SK-MEL-5 (cell line): Measurements from ENCODE around the gene CATSPERD. TPM values are rescaled to one million over a fixed set of nuclear protein-coding genes. Genes with fewer than 3 reads are reported as not detected.
A peak's percentile ranks its signal among the peaks of the same experiment; 100 is the strongest.

Source experiments
- DNase-seq: peaks from one replicate; pipeline ENCODE4 v3.0.0-alpha.2; 2016; ENCODE audit warnings: low read depth, low spot score
- in situ Hi-C: cut with HindIII; loops from 2 replicates; pipeline ENCODE4 v1.10.0; 2016; ENCODE audit warnings: low sequenced_read_pairs, high pct_unique_total_duplicates, low pct_unique_long_range_greater_than_20kb
- total RNA-seq: library from RNA; depleted of rRNA; stranded (reverse); fragments of >200 nt; shearing (Covaris generic); gene quantifications from 2 replicates; pipeline ENCODE4 v1.2.3, GENCODE V29; 2014

The CATSPERD gene
- total RNA-seq, 1 experiment from 2014 or later, result not detected

DNA sequence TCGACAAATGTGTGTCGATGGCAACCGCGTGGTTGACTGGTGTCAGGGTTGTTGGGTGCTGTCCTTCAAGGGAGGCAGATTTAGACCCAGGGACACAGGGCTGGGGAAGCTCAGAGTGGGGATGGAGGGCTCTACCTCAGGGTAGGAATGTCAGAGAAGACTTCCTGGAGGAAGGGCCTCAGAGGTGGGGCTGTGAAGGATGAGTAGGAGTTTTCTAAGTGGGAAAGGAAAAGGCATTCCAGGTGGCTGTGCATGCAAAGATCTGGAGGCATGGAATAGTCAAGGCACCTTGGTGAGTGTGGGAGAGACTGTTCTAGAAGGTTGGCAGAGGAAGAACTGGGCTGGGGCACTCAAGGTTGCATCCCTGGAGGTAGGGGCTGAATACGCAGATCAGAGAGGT is 86.5 kb downstream of the CATSPERD start:
- in situ Hi-C loops, result no loop called here
- no peak for DNase-seq

- DNase-seq, result no peak
- in situ Hi-C loops, result no loop called here
Measured at GRCh38 chr19:5808120-5808816, 87.8 kb downstream of the CATSPERD start.

- in situ Hi-C loops, result no loop called here
- DNase-seq, result no peak
Measured at GRCh38 chr19:5809053-5809452, 88.6 kb downstream of the CATSPERD start.

DNA sequence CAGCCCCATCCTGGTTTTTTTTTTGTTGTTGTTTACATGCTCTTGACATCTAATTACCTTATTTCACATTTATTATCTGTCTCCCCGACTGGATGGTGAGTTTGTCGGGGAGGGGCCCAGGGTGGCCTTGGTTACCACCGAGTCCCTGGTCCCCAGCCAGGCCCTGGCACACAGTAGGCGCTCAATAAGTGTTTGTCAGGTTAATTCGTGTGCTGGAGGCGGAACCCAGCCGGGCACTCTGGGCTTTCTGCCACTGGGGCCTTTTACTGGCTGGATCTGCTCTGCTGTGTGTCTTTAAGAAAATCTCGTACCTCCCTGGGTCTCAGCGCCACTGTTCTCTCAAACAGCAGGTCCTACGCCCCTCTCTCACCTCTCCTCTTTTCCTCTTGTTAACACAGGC is 89.0 kb downstream of the CATSPERD start:
- in situ Hi-C loops, result no loop called here
- no peak for DNase-seq

DNA sequence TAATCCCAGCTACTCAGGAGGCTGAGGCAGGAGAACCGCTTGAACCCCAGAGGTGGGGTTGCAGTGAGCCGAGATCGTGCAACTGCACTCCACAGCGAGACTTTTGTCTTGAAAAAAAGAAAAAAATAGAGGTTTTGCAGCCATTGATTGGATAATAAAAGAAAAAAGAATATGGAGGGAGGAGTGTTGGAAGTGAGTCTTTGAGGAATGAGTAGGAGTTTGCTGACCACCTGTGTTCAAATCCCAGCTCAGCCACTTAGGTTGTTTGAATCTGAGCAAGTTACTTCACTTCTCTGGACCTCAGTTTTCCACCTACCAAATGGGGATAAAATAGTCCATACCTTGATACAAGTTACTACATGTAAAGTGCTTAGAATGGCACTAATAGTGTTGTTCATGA is 90.7 kb downstream of the CATSPERD start:
- in situ Hi-C loops, result no loop called here

DNA sequence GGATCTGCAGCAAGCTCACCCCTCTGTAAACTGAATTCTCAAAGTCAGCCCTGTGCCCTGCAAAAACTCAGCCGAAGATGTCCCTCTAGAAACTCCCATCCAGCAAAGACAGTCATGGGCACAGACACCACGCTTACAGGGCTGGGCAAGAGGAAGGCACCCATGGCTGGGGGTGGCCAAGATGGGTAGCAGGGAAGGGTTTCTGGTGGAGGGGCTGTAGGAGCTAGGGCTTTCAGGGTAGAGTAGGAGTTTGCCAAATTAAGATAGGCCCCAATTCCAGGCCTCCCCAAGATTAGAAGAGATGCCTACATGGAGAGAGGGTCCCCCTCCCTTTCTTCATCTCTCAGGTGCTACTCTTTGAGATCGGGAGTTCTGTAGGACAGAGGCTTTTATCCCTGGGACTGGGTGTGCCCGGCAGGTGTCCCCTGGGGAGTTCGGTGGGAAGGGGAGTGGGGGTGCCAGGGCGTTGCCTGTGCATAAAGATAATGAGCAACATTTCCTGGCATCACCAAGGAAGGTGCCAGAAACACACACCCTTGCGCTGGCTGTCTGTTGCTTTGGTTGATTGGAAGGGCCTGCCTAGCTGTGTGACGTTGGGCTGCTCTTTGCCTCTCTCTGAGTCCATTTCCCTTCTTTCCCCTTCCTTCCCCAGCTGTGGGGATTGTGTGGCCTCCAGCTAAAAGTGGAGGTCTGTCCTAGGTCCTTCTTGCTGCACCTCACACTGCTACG is 93.8 kb downstream of the CATSPERD start:
- DNase-seq, result no peak
- in situ Hi-C loops, result no loop called here

More for the DNA sequence above, 90.7 kb downstream of the CATSPERD start:
- DNase-seq, result no peak

- in situ Hi-C loops, result no loop called here
- DNase-seq, result no peak
Measured at GRCh38 chr19:5814852-5815246, 94.4 kb downstream of the CATSPERD start.

DNA sequence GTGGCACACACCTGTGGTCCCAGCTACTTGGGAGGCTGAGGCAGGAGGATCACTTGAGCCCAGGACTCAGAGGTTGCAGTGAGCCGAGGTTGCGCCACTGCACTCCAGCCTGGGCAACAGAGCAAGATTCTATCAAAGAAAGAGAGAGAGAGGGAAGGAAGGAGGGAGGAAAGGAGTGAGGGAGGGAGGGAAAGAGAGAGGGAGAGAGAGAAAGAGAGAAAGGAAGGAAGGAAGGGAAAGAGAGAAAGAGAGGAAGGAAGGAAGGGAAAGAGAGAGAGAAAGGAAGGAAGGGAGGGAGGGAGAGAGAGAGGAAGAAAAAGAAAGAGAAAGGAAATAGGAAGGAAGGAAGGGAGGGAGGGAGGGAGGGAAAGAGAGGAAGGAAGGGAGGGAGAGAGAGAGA is 96.8 kb downstream of the CATSPERD start:
- in situ Hi-C loops, result no loop called here
- DNase-seq, result no peak

DNA sequence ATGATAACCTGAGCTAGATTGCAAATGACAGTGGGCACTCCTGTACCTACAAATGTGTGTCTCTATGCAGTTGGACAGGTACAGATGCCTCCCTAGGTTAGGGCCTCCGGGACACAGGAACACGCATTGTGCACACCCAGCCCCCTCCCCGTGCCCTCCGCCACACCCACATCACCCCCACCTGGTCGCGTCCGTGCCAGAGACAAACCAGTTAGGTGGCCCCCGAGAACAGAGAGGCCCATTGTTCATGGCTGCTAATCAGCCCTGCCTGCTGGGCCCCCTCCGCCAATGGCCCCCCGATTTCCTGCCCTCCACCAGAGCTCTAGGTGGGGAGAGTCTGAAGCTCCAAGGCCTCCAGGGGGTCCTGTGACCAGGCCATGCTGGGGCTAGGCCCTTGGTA is 98.2 kb downstream of the CATSPERD start:
- in situ Hi-C loops, result no loop called here
- no peak for DNase-seq

DNA sequence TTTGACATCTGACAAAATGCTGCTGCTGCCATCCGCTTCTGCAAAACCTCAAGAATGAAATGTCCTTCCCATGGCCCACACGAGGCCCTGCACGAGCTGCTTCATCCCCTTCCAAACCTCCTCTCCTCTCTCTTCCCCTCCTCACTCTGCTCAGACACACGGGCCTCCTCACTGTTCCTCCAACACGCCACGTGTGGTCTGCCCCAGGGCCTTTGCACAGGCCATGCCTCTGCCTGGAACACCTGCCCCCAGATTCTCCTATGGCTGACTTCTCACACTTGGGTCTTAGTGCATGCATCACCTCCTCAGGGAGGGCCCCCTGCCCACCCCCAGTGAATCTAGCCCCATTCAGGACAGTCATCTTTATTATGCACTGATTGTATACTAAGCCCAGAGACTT is 100.3 kb downstream of the CATSPERD start:
- in situ Hi-C loops, result no loop called here
- no peak for DNase-seq

DNA sequence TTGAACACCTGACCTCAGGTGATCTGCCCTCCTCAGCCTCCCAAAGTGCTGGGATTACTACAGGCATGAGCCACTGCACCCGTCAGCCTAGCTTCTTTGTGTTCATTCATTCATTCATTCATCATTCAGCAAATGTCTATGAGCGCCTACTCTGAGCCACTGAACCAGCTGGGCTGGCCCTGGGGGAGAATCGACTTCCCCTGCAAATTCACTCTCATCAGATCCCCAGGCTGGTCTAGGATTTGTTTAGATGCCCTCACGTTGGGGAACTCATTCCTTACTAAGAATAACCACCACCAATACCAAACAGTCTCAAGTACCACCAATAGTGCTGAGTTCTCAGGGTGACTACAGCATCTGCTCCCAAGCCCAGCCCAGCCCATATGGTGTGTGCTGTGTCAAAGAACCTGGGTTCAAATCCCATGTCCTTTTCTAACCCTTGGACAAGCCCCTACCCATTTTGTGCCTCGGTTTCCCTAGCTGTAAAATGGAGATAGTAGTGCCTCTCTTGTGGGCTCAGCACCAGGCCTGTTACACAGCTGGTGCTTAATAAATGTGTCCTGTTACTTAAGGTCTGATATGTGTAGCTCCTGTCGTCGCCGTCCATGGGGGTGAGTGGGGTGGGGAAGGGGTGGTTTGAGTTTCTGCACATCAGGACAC is 101.2 kb downstream of the CATSPERD start:
- in situ Hi-C loops, result no loop called here
- DNase-seq, result no peak

DNA sequence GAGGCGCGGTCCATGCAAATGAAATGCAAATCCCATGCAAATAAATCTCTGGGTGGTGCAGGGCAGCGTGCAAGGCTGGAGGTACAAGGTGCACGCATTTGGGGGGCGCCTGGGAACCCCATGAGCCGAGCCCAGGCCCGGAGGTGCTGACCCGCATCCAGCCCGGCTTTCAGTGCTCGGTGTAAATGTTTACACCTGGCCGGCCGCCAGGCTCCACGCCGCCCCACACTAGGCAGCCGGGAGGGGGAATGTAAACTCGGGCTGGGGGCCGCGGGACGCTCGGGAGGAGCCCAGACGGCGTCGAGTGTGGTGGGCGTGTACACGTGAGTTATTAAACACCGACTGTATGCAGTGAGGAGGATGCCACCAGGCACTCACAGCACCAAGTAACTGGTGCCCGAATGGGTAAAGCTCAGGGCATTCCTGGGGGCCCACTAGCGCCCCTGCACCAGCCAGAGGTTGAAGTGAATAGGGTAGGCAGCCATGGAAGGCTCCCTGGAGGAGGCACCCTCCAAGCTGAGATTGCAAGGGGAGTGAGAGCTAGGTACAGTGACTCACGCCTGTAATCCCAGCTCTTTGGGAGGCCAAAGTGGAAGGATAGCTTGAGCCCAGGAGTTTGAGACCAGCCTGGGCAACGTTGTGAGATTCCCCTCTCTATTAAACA is 101.9 kb downstream of the CATSPERD start:
- DNase-seq, result no peak
- in situ Hi-C loops, result no loop called here

- DNase-seq, result peak; percentile 49
- in situ Hi-C loops, result no loop called here
Measured at GRCh38 chr19:5823579-5824281, 103.3 kb downstream of the CATSPERD start.

DNA sequence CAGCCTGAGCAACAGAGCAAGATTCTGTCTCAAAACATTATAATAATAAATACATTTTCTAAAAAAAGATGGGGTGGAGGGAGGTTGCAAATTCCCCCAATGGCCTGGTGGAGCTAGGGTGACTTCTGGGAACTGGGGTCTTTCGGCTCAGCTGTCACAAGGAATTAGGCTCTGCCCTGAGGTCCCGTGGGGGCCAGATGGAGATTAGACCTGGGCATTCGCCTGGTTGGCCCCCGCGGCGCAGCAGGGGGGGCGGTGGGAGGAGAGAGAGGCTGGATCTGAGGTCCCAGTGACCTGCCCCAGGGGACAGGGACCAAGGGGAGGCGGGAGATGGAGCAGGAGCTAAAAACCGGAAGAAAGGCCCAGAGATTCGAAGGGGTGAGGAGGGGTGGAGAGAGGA is 104.3 kb downstream of the CATSPERD start:
- in situ Hi-C loops, result no loop called here

GRCh38 chr19:5825178-5825577 is 104.7 kb downstream of the CATSPERD start:
- in situ Hi-C loops, result no loop called here
- peak; percentile 76 for DNase-seq

More for the DNA sequence above, 104.3 kb downstream of the CATSPERD start:
- DNase-seq, result no peak

GRCh38 chr19:5826531-5827341 is 106.3 kb downstream of the CATSPERD start:
- in situ Hi-C loops, result no loop called here
- no peak for DNase-seq

GRCh38 chr19:5827342-5827890 is 107.0 kb downstream of the CATSPERD start:
- in situ Hi-C loops, result no loop called here
- DNase-seq, result no peak
